HG03442 (cell line): ENCODE results near the gene NEDD4L.

ENCODE experiments used
- ATAC-seq: cut with Tn5 transposase; IDR thresholded peaks from one replicate; pipeline ENCODE4 v1.9.1; 2021; ENCODE audit warnings: mild to moderate bottlenecking, moderate library complexity; ENCODE audit not compliant: unreplicated experiment

Gene NEDD4L

GRCh38 chr18:58308463-58308862, 264.4 kb downstream of the NEDD4L start:
- ATAC-seq: no peak

- ATAC-seq: no peak
Measured at GRCh38 chr18:58309099-58309498, 265.1 kb downstream of the NEDD4L start.

GRCh38 chr18:58309610-58310239, 265.7 kb downstream of the NEDD4L start:
- ATAC-seq: no peak

GRCh38 chr18:58310517-58310916, 266.5 kb downstream of the NEDD4L start:
- peak; percentile 47 for ATAC-seq

GRCh38 chr18:58311390-58311789, 267.4 kb downstream of the NEDD4L start:
- ATAC-seq: no peak

GRCh38 chr18:58313491-58314032, 269.5 kb downstream of the NEDD4L start:
- ATAC-seq: no peak

GRCh38 chr18:58314284-58314683, 270.3 kb downstream of the NEDD4L start:
- no peak for ATAC-seq

- no peak for ATAC-seq
Measured at GRCh38 chr18:58315041-58315440, 271.0 kb downstream of the NEDD4L start.

- ATAC-seq: no peak
Measured at GRCh38 chr18:58315739-58316215, 271.8 kb downstream of the NEDD4L start.

- ATAC-seq: peak; percentile 74
Measured at GRCh38 chr18:58316396-58317342, 272.6 kb downstream of the NEDD4L start.

GRCh38 chr18:58319719-58320118, 275.7 kb downstream of the NEDD4L start:
- ATAC-seq: no peak

GRCh38 chr18:58320907-58321561, 277.0 kb downstream of the NEDD4L start:
- no peak for ATAC-seq

- ATAC-seq: peak; percentile 57
Measured at GRCh38 chr18:58321986-58322385, 278.0 kb downstream of the NEDD4L start.

GRCh38 chr18:58322464-58322863, 278.4 kb downstream of the NEDD4L start:
- no peak for ATAC-seq

- ATAC-seq: no peak
Measured at GRCh38 chr18:58323866-58324762, 280.1 kb downstream of the NEDD4L start.

GRCh38 chr18:58324824-58325480, 280.9 kb downstream of the NEDD4L start:
- no peak for ATAC-seq

GRCh38 chr18:58325494-58325893, 281.5 kb downstream of the NEDD4L start:
- ATAC-seq: no peak

- no peak for ATAC-seq
Measured at GRCh38 chr18:58334061-58334460, 290.0 kb downstream of the NEDD4L start.

GRCh38 chr18:58335223-58335622, 291.2 kb downstream of the NEDD4L start:
- ATAC-seq: no peak

- ATAC-seq: no peak
Measured at GRCh38 chr18:58335821-58336220, 291.8 kb downstream of the NEDD4L start.
